HG03575 (cell line): ENCODE measurements around the gene UBE2O.

Experiments
- ATAC-seq: cut with Tn5 transposase; IDR thresholded peaks from one replicate; pipeline ENCODE4 v1.9.1; 2021; ENCODE audit not compliant: unreplicated experiment, insufficient number of reproducible peaks, low FRiP score; ENCODE audit errors: extremely low read depth

UBE2O gene

GRCh38 chr17:76469076-76469990 lies 16.4 kb upstream of the UBE2O start:
- no peak for ATAC-seq

GRCh38 chr17:76468634-76469010 lies 15.7 kb upstream of the UBE2O start:
- no peak for ATAC-seq

GRCh38 chr17:76467809-76468633 lies 15.1 kb upstream of the UBE2O start:
- ATAC-seq, result no peak

GRCh38 chr17:76467366-76467765 lies 14.4 kb upstream of the UBE2O start, which contains the start of gene AANAT:
Gene AANAT (plus strand): TSS chr17:76467603. CDS start chr17:76468747, 1,144 bp downstream.
- no peak for ATAC-seq

- no peak for ATAC-seq
Observed at GRCh38 chr17:76466775-76467130, 13.8 kb upstream of the UBE2O start.

GRCh38 chr17:76462556-76463290 lies 9.8 kb upstream of the UBE2O start:
- ATAC-seq, result no peak

GRCh38 chr17:76461765-76462555 lies 9.0 kb upstream of the UBE2O start:
- no peak for ATAC-seq

- ATAC-seq, result no peak
Observed at GRCh38 chr17:76459674-76460073, 6.7 kb upstream of the UBE2O start.

- ATAC-seq, result no peak
Observed at GRCh38 chr17:76458580-76459490, 5.9 kb upstream of the UBE2O start.

GRCh38 chr17:76453431-76453743 lies 435 bp upstream of the UBE2O start:
- no peak for ATAC-seq

GRCh38 chr17:76452127-76452659 lies 759 bp downstream of the UBE2O start:
- ATAC-seq, result no peak

- ATAC-seq, result no peak
Observed at GRCh38 chr17:76451506-76451905, 1.4 kb downstream of the UBE2O start.

GRCh38 chr17:76449126-76449525 lies 3.8 kb downstream of the UBE2O start:
- ATAC-seq, result no peak

- no peak for ATAC-seq
Observed at GRCh38 chr17:76447931-76448652, 4.9 kb downstream of the UBE2O start.

GRCh38 chr17:76446449-76447231 lies 6.3 kb downstream of the UBE2O start:
- ATAC-seq, result no peak

GRCh38 chr17:76445697-76446448 lies 7.1 kb downstream of the UBE2O start:
- no peak for ATAC-seq
